WI38 (cell line): ENCODE measurements around the gene RHBDF2.
A peak's percentile ranks its signal among the peaks of the same experiment; 100 is the strongest.
"Not testable (repeated sequence)": the region's sequence is repeated elsewhere in the genome, so short reads cannot be mapped to it uniquely, and the experiment has no call there.

Experiments used
- H3K4me3 ChIP-seq: 2 replicates; pipeline ENCODE4 v1.5.1; 2011; ENCODE audit warnings: low read depth, mild to moderate bottlenecking, control low read depth, low read length
- CTCF ChIP-seq: IDR thresholded peaks from 2 replicates; pipeline ENCODE4 v1.5.1; 2012; ENCODE audit warnings: low read depth, mild to moderate bottlenecking, control low read depth, low read length

The RHBDF2 gene

GRCh38 chr17:76537578-76538280 lies 36.5 kb upstream of the RHBDF2 start, which contains the start of gene CYGB:
Gene CYGB (minus strand): TSS chr17:76537709. CDS start chr17:76537542, 167 bp downstream.
- peak within 1 kb of the TSS; percentile 53 for H3K4me3 ChIP-seq
- no peak for TF ChIP-seq CTCF

DNA sequence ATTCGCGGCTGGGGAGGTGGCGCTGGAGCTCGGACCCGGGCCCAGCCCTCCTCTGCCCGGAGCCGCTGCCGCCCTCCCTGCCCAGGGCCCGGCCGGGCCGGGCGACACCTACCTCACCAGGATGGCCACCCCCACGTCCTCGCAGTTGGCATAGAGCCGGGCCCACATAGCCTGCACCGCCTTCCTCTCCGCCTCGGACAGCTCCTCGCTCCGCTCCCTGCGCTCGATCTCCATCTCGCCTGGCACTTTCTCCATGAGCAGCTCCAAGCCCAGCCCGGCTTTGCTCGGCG lies 36.0 kb upstream of the RHBDF2 start:
- no peak for TF ChIP-seq CTCF
- H3K4me3 ChIP-seq, result peak overlapping the region; percentile 53

GRCh38 chr17:76536511-76537287 lies 35.5 kb upstream of the RHBDF2 start:
- H3K4me3 ChIP-seq, result peak overlapping the region; percentile 53
- no peak for TF ChIP-seq CTCF

DNA sequence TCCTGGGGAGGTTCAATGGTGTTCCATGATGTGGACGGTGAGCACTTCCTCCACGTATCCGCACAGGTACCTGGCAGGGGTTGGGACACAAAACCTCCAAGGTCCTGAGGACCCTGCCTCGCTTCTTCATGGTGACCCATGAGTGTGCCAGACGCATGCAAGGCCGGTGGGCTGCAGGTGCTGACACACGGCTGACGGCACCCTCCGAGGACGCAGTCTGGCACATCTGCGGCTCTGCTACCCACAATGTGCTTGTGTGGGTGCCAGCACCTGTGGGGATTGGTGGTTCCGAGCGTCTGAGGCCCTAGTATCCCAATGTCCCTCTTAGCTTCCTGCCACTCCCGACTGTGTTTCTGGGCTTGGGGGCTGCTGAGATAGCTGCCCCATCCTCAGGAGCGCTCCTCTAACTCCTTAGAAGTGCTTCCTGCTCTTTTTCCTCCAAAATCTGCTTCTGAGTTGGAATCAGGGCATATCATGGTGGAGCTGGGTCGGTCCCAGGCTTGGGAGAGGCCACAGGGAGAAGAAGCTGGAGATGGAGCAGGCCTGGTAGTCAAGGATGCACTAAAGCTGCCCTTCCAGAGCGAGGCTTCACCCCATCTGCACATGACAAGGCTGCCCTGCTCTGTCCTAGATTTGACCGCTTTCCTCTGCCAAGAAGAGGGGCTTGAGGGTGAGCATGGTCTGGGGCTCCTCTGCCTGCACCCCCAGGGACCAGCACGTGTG lies 34.7 kb upstream of the RHBDF2 start:
- TF ChIP-seq CTCF, result no peak
- H3K4me3 ChIP-seq, result no peak overlapping the region

DNA sequence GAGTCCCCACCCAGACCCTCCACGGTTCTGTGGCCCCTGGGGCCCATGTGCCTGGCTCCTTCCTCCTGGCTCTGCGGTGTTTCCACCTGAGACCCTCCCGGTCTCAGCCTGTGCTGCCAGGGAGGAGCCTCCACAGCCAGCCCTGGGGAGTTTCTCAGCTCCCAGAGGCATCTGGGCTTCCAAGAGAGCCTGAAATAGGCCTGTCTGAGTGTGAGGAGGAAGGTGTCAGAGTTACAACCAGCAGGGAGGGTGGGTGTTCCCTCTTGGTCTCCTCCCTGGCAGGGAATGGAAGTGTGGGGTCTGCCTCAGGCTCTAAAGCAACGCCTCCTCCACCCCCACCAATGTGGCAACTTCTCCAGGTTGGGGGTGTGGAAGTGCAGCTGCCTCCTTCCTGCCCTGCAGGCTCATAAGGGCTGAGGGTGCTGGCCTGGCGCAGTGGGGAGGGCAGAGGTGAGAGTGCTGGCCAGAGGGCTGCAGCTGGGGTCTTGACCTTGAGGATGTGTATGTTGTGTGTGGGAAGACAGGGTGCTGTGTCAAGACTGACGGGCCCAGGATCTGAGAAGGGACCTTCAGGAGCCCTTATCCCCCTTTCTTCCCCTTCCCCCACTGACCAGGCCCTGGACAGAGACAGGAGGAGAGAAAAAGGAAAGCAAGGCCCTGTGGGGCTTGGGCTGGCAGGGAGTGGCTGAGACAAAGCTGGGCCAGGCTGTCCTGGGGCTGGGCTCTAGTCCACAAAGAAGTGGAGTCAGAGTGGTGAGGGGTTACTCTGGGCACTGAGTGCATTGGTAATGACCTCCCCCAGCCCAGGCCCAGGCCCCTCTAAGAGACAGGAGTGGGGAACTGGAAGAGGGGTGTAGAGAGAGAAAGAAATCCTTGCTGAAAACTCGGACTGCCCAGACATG lies 33.9 kb upstream of the RHBDF2 start:
- H3K4me3 ChIP-seq, result no peak overlapping the region
- TF ChIP-seq CTCF, result no peak

DNA sequence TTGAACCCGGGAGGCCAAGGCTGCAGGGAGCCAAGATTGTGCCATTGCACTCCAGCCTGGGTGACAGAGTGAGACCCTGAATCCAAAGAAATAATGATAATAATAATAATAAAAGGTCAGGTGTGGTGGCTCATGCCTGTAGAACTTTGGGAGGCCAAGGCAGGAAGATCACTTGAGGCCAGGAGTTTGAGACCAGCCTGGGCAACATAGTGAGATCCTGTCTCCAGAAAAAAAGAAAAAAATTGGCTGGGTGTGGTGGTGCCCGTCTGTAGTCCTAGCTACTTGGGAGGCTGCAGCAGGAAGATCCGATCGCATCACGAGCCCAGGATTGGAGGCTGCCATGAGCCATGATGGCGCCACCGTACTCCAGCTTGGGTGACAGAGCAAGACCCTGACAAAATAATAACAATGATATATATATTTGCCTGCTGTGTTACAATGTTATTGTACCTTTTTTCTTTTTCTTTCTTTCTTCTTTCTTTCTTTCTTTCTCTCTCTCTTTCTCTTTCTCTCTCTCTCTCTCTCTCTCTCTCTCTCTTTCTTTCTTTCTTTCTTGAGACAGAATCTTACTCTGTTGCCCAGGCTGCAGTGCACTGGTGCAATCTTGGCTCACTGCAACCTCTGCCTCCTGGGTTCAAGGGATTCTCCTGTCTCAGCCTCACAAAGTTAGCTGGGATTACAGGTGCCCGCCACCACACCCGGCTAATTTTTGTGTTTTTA lies 32.6 kb upstream of the RHBDF2 start:
- not testable (repeated sequence) for H3K4me3 ChIP-seq
